H1 (cell line): Measurements from ENCODE around the gene HADH. TPM values are rescaled to one million over a fixed set of nuclear protein-coding genes. Genes with fewer than 3 reads are reported as not detected.

ENCODE experiments used
- CTCF ChIA-PET: fragments of 300-600 bp; sonication (Branson Sonifier 250); formaldehyde crosslinking; loops from one replicate; lab custom pipeline; 2021; ENCODE audit not compliant: partially characterized antibody; lab: Charles Lee
- POLR2A ChIA-PET: fragments of 300-600 bp; sonication (Branson Sonifier 250); formaldehyde crosslinking; loops from one replicate; lab custom pipeline; 2021; ENCODE audit warnings: inconsistent platforms; ENCODE audit not compliant: partially characterized antibody; lab: Charles Lee
- DNase-seq, 2 experiments: peaks; one replicate each; pipeline versions ENCODE4 v3.0.0 to v3.0.0-alpha.2; 2010 to 2022; ENCODE audit warnings: low spot score in 2 of 2, low read depth in 1 of 2, mixed read lengths in 1 of 2
- FAIRE-seq: peaks from 2 replicates; lab custom pipeline; 2011; peaks lifted over from hg19 to GRCh38; lab: Jason Lieb, UNC
- H2AFZ ChIP-seq: 2 replicates; pipeline ENCODE4 v1.8.1; 2012; ENCODE audit warnings: low read length, inconsistent platforms
- H2AK5ac ChIP-seq: 2 replicates; pipeline ENCODE4 v1.6.1; 2013; ENCODE audit warnings: low read depth, low read length
- H2BK120ac ChIP-seq: replicated peaks from 2 replicates; pipeline ENCODE3; 2013; ENCODE audit warnings: low read depth, low read length, inconsistent platforms
- H2BK12ac ChIP-seq: 2 replicates; pipeline ENCODE4 v1.6.1; 2013; ENCODE audit warnings: low read depth, low read length
- H2BK15ac ChIP-seq: 2 replicates; pipeline ENCODE4 v1.6.1; 2013; ENCODE audit warnings: low read length
- H2BK20ac ChIP-seq: 2 replicates; pipeline ENCODE4 v1.6.1; 2013; ENCODE audit warnings: low read length
- H2BK5ac ChIP-seq: 2 replicates; pipeline ENCODE4 v1.6.1; 2013; ENCODE audit warnings: low read depth, low read length
- H3K14ac ChIP-seq: 2 replicates; pipeline ENCODE4 v1.6.1; 2013; ENCODE audit warnings: inconsistent platforms; ENCODE audit not compliant: insufficient read length
- H3K18ac ChIP-seq: 2 replicates; pipeline ENCODE4 v1.6.1; 2013; ENCODE audit warnings: low read length; ENCODE audit errors: extremely low read depth
- H3K23ac ChIP-seq: 2 replicates; pipeline ENCODE4 v1.6.1; 2013; ENCODE audit warnings: inconsistent platforms; ENCODE audit not compliant: insufficient read length
- H3K23me2 ChIP-seq: 2 replicates; pipeline ENCODE4 v1.6.1; 2013; ENCODE audit warnings: low read depth, low read length
- H3K27ac ChIP-seq: 2 replicates; pipeline ENCODE4 v1.6.1; 2011; ENCODE audit warnings: low read depth, low read length, inconsistent platforms
- H3K27me3 ChIP-seq, 4 experiments: replicated peaks in 1 of 4; 1 replicate in 1 of 4; 2 replicates in 3 of 4; pipeline versions ENCODE4 v1.6.1 to v1.8.1; 2011 to 2013; ENCODE audit warnings: low read length in 3 of 4, mild to moderate bottlenecking in 3 of 4, inconsistent platforms in 2 of 4, mixed read lengths in 2 of 4, moderate library complexity in 1 of 4; ENCODE audit not compliant: control insufficient read depth in 3 of 4, insufficient read depth in 3 of 4; ENCODE audit errors: extremely low read depth in 1 of 4
- H3K36me3 ChIP-seq, 4 experiments: 2 replicates each; pipeline versions ENCODE4 v1.6.1 to v1.8.1; 2011 to 2013; ENCODE audit warnings: mild to moderate bottlenecking in 4 of 4, low read length in 3 of 4, moderate library complexity in 2 of 4, control low read depth in 1 of 4, inconsistent platforms in 1 of 4; ENCODE audit not compliant: insufficient read depth in 4 of 4, control insufficient read depth in 2 of 4
- H3K4ac ChIP-seq: replicated peaks from 2 replicates; pipeline ENCODE3; 2013; ENCODE audit warnings: low read length, low read depth, mixed read lengths, inconsistent platforms; ENCODE audit not compliant: insufficient read length
- H3K4me1 ChIP-seq, 4 experiments: replicated peaks in 1 of 4; 1 replicate in 1 of 4; 2 replicates in 3 of 4; pipeline versions ENCODE4 v1.6.1 to v1.8.1; 2011 to 2013; ENCODE audit warnings: low read length in 3 of 4, inconsistent platforms in 2 of 4, mixed read lengths in 1 of 4; ENCODE audit not compliant: insufficient read depth in 4 of 4, control insufficient read depth in 3 of 4
- H3K4me2 ChIP-seq, 2 experiments: 2 replicates each; pipeline versions ENCODE4 v1.6.1 to v1.8.1; 2011 to 2013; ENCODE audit warnings: low read depth in 2 of 2, low read length in 2 of 2, control low read depth in 1 of 2, inconsistent platforms in 1 of 2, mild to moderate bottlenecking in 1 of 2; ENCODE audit not compliant: insufficient read depth in 1 of 2
- H3K4me3 ChIP-seq, 4 experiments: fragments of 200-600, 300-600 bp in 1 of 4; sonication (generic), shearing (Covaris generic), sonication (Bioruptor Twin) in 1 of 4; 2 replicates each; pipeline versions ENCODE4 v1.5.1 to v1.8.1; 2011 to 2016; ENCODE audit warnings: low read length in 4 of 4, low read depth in 3 of 4, control low read depth in 2 of 4, inconsistent platforms in 2 of 4, mild to moderate bottlenecking in 2 of 4, mixed read lengths in 1 of 4, moderate library complexity in 1 of 4; ENCODE audit not compliant: insufficient read depth in 2 of 4; ENCODE audit errors: extremely low read depth in 1 of 4
- H3K56ac ChIP-seq: replicated peaks from 2 replicates; pipeline ENCODE3; 2013; ENCODE audit warnings: low read depth, mild to moderate bottlenecking, mixed read lengths, low read length, inconsistent platforms; ENCODE audit not compliant: insufficient read length
- H3K79me1 ChIP-seq: 2 replicates; pipeline ENCODE4 v1.6.1; 2013; ENCODE audit warnings: low read depth, low read length, control low read depth
- H3K79me2 ChIP-seq, 2 experiments: 2 replicates each; pipeline versions ENCODE4 v1.6.1 to v1.8.1; 2012 to 2013; ENCODE audit warnings: low read length in 2 of 2, mild to moderate bottlenecking in 2 of 2, inconsistent platforms in 1 of 2; ENCODE audit not compliant: insufficient read depth in 2 of 2, control insufficient read depth in 1 of 2
- H3K9ac ChIP-seq, 4 experiments: replicated peaks in 1 of 4; 1 replicate in 1 of 4; 2 replicates in 3 of 4; pipeline versions ENCODE4 v1.6.1 to v1.8.1; 2011 to 2013; ENCODE audit warnings: low read depth in 3 of 4, low read length in 3 of 4, control low read depth in 2 of 4, mild to moderate bottlenecking in 2 of 4, moderate library complexity in 2 of 4, inconsistent platforms in 1 of 4; ENCODE audit errors: extremely low read depth in 1 of 4
- H3K9me3 ChIP-seq, 2 experiments: 2 replicates each; pipeline versions ENCODE4 v1.6.1 to v1.8.1; 2012 to 2013; ENCODE audit warnings: mild to moderate bottlenecking in 2 of 2, moderate library complexity in 2 of 2, control low read depth in 1 of 2, inconsistent platforms in 1 of 2, low read depth in 1 of 2, low read length in 1 of 2, mixed read lengths in 1 of 2; ENCODE audit not compliant: insufficient read depth in 2 of 2
- H4K20me1 ChIP-seq, 2 experiments: replicated peaks in 1 of 2; 2 replicates each; pipeline versions ENCODE3 to v1.8.1; 2011 to 2013; ENCODE audit warnings: inconsistent platforms in 2 of 2, low read length in 2 of 2, mild to moderate bottlenecking in 1 of 2; ENCODE audit not compliant: insufficient read depth in 2 of 2, control insufficient read depth in 1 of 2
- H4K5ac ChIP-seq: 2 replicates; pipeline ENCODE4 v1.6.1; 2013; ENCODE audit warnings: low read length, low read depth, mixed read lengths, inconsistent platforms; ENCODE audit not compliant: insufficient read length
- H4K8ac ChIP-seq: 2 replicates; pipeline ENCODE4 v1.8.0; 2013; ENCODE audit warnings: mild to moderate bottlenecking, moderate library complexity, low read length, inconsistent platforms; ENCODE audit not compliant: insufficient read depth; ENCODE audit errors: extremely low read depth
- H4K91ac ChIP-seq: replicated peaks from 2 replicates; pipeline ENCODE3; 2013; ENCODE audit warnings: low read length, mixed read lengths, inconsistent platforms; ENCODE audit not compliant: insufficient read length
- CBX5 ChIP-seq: fragments of 300-800, 300-1000 bp; sonication (generic); IDR thresholded peaks from 2 replicates; pipeline ENCODE4 v1.7.1; 2016; ENCODE audit warnings: antibody characterized with exemption, low read length, low read depth
- KDM4A ChIP-seq: IDR thresholded peaks from one replicate; pipeline ENCODE4 v1.7.1; 2012; ENCODE audit warnings: low read depth, mild to moderate bottlenecking, moderate library complexity, low read length, inconsistent platforms; ENCODE audit not compliant: severe bottlenecking
- RNF2 ChIP-seq: fragments of 200-900, 300-1000 bp; sonication (generic); IDR thresholded peaks from 2 replicates; pipeline ENCODE4 v1.7.1; 2016; ENCODE audit warnings: borderline replicate concordance, low read depth, mild to moderate bottlenecking, antibody characterized with exemption, low read length; ENCODE audit not compliant: poor library complexity, severe bottlenecking; ENCODE audit errors: missing control alignments
- TBP ChIP-seq: IDR thresholded peaks from 2 replicates; pipeline ENCODE4 v1.6.1; 2011; ENCODE audit warnings: low read depth, low read length, improper control_type of control experiment
- WGBS, 2 experiments: shearing (Covaris generic) in 1 of 2; methylation state at CpG; one replicate each; pipeline versions ENCODE4 v1.1.6 to v1.1.7; 2013 to 2015; ENCODE audit warnings: low lambda C conversion rate in 2 of 2, mixed read lengths in 2 of 2, inconsistent platforms in 1 of 2, low coverage in 1 of 2, missing lambda C conversion rate in 1 of 2; ENCODE audit not compliant: insufficient replicate concordance in 2 of 2, insufficient coverage in 1 of 2, insufficient read length in 1 of 2; ENCODE audit errors: extremely low coverage in 1 of 2, missing lambda C conversion rate in 1 of 2; 5-methylcytosine and 5-hydroxymethylcytosine counted together
- polyA plus RNA-seq, 7 experiments: library from polyadenylated mRNA; depleted of rRNA in 3 of 7; stranded (reverse) in 5 of 7; unstranded in 2 of 7; fragments of >200 nt in 5 of 7; fragments of 200-250 nt in 2 of 7; gene quantifications; 1 replicate in 5 of 7; 2 replicates in 1 of 7; 4 replicates in 1 of 7; pipeline versions ENCODE4 v1.2.1 to v1.2.3, GENCODE V29; 2011 to 2013; ENCODE audit warnings: missing spikeins in 2 of 7, mixed read lengths in 2 of 7
- total RNA-seq: library from RNA; stranded (reverse); fragmentation: NEBNext Ultra II Directional; extraction: Animal tissue kit (Norgen Biotek cat#: 25700); gene quantifications from 2 replicates; pipeline ENCODE4 v1.2.1, GENCODE V29; 2021

HADH gene
- total and polyA plus RNA-seq, 2 of the 8 experiments (the other 6 are each of a cell fraction or from before 2014, with no cell fraction given): 47.5 to 54.4 TPM

DNA sequence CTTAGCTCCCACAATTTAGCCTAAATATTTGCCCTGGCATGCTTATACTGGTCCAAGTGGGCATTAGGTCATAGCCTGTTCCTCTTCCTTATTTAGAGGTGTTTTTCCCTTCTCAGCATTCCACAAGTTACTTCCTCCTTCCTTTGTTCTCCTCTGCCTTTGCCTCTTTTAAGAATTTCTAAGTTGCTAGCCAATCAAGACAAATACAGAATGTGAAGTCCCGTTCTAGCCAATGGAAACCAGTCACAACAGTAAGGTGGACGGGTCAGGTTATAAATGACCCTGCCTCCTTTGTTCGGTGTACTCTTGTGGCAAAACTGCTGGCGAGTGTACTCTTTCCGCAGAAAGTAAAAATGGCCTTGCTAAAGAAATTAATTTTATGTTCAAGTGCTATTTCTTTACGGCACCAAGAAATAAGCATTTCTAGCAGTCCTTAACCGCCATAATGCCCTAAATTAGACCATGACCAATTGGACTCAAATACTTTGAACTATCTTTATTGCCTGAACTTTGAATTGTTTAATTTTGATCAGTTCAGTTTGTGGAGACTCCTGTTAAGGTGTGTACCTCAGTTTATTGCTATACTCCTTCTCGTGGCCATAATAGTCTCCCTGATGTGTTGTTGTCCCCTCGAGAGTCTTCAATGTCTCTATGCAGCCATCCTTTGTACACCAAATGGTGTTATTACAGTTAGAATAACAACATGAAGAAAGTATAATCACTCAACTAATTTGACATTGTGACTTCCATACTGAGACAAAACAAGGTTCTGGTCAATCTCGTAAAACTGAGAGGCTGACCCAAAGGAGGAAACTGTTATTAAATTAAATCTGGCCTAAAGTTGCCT is 1.6 kb upstream of the HADH start:
- POLR2A ChIA-PET: no interaction called here

More for the DNA sequence above, 1.6 kb upstream of the HADH start:
- Histone ChIP-seq H3K4me1 (peaks cover 0 to 3% (median 0%) of the 10 kb centered on the region in 4 experiments; a peak in 2 of 7 replicates), H3K23me2 (peaks cover 8% of the 10 kb centered on the region; the same call in 1 of the 2 replicates), H3K23ac (no peak overlapping the region), H3K56ac (no peak overlapping the region), H3K18ac (no peak overlapping the region), H3K14ac (no peak overlapping the region), H3K4ac (no peak overlapping the region), H4K20me1 (peaks cover 0 to 8% of the 10 kb centered on the region in 2 experiments), H2BK15ac (no peak overlapping the region), H4K8ac (no peak overlapping the region), H2BK120ac (no peak overlapping the region), H3K27me3 (no peaks in the 10 kb centered on the region; a peak in 1 of 7 replicates), H3K4me2 (no peak overlapping the region; a peak in 1 of 4 replicates), H3K36me3 (no peaks in the 10 kb centered on the region), H3K79me2 (peaks cover 0 to 24% of the 10 kb centered on the region in 2 experiments; a peak in 3 of 4 replicates), H2BK20ac (no peak overlapping the region), H3K27ac (no peak overlapping the region), H3K9ac (no peak overlapping the region), H3K4me3 (no peak overlapping the region), H2AFZ (no peak overlapping the region), H2BK12ac (no peak overlapping the region), H4K5ac (no peak overlapping the region), H4K91ac (no peak overlapping the region), H2AK5ac (no peak overlapping the region), H3K79me1 (no peaks in the 10 kb centered on the region), H2BK5ac (no peak overlapping the region), H3K9me3 (no peaks in the 10 kb centered on the region)
- TF ChIP-seq RNF2: no peak
- no peak for TF ChIP-seq KDM4A
- TF ChIP-seq TBP: peak; percentile 38; the same call in 1 of the 2 replicates
- TF ChIP-seq CBX5: no peak
- CTCF ChIA-PET: no interaction called here
- WGBS, 2 experiments: 91% methylated on average over 10 of the region's 10 CpGs; no CpG with 5 or more reads in 1 of the 2 experiments
- no peak for DNase-seq
- no peak for FAIRE-seq
